Measurements from ENCODE around the gene RXRA.

DNA sequence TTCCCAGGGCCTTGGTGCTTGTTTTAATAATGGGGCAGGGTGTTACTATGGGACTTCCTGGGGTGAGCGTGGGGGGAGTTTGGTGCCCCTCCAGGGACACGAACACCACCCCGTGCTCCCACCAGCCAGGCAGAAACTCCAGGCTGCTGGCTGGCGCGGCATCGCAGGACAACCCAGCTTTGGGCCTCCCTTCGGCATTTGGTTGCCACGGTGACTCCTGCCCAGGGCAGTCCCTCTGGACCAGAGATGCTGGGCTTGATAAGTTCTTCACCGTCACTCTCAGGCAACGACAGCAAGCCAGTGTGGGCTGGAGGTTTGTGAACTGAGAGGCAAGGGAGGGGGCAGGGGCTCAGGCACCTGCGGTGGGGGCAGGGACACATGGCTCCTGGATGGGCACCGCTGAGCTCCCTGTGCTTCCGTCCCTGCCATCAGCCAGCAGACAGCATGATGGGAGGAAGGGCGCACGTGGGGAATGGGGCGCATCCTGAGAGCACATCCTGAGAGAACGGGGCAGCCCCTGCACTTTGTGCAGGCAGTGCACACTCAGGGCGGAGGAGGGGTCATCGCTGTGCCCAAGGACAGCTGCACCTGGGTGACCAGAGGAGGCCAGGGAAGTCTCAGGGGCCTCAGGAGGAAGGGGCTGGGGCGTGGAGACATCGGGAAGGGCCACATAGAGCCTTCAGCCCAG, 116.4 kb downstream of the RXRA start:
- TF ChIP-seq FOXK2 (IDR thresholded peaks at IDR 0.05) = no peak
- no peak for TF ChIP-seq SP1 (IDR thresholded peaks at IDR 0.05)
- no peak for TF ChIP-seq CTBP1 (IDR thresholded peaks at IDR 0.05; ENCODE audit: borderline replicate concordance)
- TF ChIP-seq HDGF (IDR thresholded peaks at IDR 0.05; ENCODE audit: borderline replicate concordance) = no peak
- TF ChIP-seq SUZ12 (IDR thresholded peaks at IDR 0.05) = no peak
- no peak for TF ChIP-seq ELF4 (IDR thresholded peaks at IDR 0.05)
- no peak for TF ChIP-seq BHLHE40 (IDR thresholded peaks at IDR 0.05; ENCODE audit: borderline replicate concordance)
- TF ChIP-seq ARNT (IDR thresholded peaks at IDR 0.05) = no peak
- TF ChIP-seq FOXA1 (IDR thresholded peaks at IDR 0.05) = no peak
- TF ChIP-seq ZNF384 (IDR thresholded peaks at IDR 0.05) = no peak
- no peak for TF ChIP-seq FOXM1 (IDR thresholded peaks at IDR 0.05; ENCODE audit: borderline replicate concordance)
- TF ChIP-seq, protein P1, sequence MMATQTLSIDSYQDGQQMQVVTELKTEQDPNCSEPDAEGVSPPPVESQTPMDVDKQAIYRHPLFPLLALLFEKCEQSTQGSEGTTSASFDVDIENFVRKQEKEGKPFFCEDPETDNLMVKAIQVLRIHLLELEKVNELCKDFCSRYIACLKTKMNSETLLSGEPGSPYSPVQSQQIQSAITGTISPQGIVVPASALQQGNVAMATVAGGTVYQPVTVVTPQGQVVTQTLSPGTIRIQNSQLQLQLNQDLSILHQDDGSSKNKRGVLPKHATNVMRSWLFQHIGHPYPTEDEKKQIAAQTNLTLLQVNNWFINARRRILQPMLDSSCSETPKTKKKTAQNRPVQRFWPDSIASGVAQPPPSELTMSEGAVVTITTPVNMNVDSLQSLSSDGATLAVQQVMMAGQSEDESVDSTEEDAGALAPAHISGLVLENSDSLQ (IDR thresholded peaks at IDR 0.05) = no peak
- TF ChIP-seq NFRKB (IDR thresholded peaks at IDR 0.05) = no peak
